Neuron (in vitro differentiated cells): ENCODE data around the gene MYO1G.

Experiments
- H2AFZ ChIP-seq: one replicate; pipeline ENCODE4 v1.6.1; 2013; ENCODE audit warnings: low read depth, mild to moderate bottlenecking, inconsistent platforms, low read length, moderate library complexity
- H3K27me3 ChIP-seq: one replicate; pipeline ENCODE4 v1.6.1; 2013; ENCODE audit warnings: low read length; ENCODE audit not compliant: insufficient read depth
- H3K36me3 ChIP-seq: one replicate; pipeline ENCODE4 v1.6.1; 2013; ENCODE audit warnings: low read length; ENCODE audit not compliant: insufficient read depth
- H3K4me1 ChIP-seq: one replicate; pipeline ENCODE4 v1.6.1; 2013; ENCODE audit warnings: low read length; ENCODE audit not compliant: insufficient read depth
- H3K4me3 ChIP-seq: 2 replicates; pipeline ENCODE4 v1.5.1; 2013; ENCODE audit warnings: mild to moderate bottlenecking, low read length, moderate library complexity
- H3K9me3 ChIP-seq: one replicate; pipeline ENCODE4 v1.6.1; 2013; ENCODE audit warnings: low read length

MYO1G gene

DNA sequence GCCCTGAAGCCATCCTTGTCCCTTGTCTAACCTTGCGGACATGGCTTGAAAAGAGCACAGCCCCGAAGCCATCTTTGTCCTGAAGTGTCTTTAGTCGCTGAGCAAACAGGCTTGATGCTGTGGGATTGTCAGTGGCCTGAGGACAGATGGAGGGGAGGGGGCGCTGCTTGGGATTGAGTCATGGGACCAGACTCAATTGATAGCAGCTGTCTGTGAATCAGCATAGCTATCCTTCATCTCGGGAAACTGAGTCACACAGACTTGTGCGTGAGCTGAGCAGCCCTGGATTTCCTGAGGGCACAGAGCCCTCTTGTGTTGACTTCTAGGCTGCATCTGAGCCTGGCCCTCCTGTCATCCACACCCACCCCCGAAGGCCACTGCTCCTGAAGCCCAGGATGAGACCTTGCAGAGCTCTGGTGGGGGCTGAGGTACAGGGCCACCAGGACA is 14.4 kb downstream of the MYO1G start:
- Histone ChIP-seq H3K4me3 (no peak overlapping the region), H2AFZ (no peak overlapping the region), H3K4me1 (no peaks in the 10 kb centered on the region), H3K27me3 (peaks cover 11% of the 10 kb centered on the region), H3K9me3 (no peaks in the 10 kb centered on the region), H3K36me3 (no peaks in the 10 kb centered on the region)

DNA sequence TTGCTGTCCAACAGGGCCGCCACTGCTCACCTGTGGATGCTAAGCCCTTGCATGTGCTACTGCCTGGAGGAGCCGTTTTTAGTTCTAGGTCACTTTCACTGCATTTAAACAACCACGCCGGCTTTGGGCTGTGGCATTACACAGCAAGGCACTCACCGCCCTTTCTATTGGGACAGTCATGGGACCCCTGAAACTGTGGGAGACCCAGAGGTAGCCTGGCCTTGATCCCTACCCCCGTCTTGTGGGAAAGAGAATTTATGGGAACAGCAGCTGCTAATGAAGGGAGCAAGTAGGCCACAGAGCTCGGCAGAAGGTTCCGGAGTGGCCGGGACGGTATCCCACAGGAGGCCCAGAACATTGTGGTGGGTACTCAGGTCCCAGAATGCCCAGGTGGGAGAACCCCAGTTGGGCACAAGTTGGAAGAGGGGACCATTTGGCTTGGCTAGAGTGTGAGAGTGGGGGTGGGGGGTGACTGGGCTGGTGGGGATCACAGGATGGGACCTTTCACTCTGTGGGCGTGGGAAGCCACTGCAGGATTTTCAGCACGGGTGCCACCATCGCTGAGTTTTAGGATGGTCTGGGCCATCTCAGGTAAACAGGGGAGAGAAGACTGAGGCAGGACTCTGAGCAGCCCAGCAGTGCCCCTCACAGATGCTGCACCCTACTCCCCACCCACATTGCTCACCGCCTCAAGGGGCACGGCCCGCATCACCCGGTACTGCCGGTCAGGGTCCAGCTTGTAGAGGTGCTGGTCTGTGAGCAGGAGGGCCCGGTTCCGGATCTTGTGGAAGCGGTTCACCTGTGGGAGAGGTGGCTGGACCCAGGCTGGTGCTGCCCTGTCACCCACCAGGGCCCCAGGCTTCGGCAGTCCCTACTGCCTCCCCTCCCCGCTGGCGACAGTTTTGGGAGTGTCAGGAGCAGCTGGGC is 15.2 kb downstream of the MYO1G start:
- H3K9me3 ChIP-seq = no peaks in the 10 kb centered on the region
- H3K4me1 ChIP-seq = no peaks in the 10 kb centered on the region
- no peaks in the 10 kb centered on the region for H3K36me3 ChIP-seq
- H2AFZ ChIP-seq = no peak overlapping the region
- peaks cover 11% of the 10 kb centered on the region for H3K27me3 ChIP-seq
- no peak overlapping the region for H3K4me3 ChIP-seq

DNA sequence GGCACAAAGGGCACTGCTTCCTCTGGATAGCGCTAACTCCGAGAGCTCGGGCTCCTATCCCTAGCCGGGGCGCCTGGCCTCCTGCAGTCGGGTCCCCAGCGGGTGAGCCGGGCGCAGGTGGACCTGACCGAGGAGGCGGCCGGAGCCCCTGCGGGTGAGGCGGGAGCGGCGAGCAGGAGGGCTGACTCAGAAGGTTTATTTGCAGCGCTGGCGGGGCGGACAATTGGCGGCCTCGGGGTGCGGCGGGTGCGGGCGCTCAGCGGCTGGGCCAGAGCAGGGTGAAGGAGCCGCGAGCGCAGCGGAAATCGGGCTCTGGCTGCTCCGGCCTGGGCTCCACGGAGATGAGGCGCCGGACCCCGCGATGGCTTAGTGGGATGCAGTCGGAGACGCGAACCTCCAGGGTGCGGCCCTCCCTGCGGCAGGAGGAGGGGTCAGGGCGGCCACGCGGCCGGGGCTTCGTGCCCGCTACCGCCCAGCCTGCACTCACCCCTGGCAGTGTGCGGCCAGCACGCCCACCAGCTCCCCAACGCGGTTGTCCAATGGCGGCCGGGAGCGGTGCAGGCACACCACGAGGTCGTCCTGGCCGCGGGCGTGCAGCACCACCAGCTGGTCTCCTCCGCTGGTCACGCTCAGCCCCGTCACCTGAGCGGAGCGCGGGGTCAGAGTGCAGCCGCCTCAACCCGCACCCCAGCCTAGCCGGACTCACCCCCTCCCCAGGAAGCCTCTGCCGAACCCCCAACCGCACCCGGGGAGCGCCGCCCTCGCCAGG is 16.1 kb downstream of the MYO1G start:
- H2AFZ ChIP-seq = no peak overlapping the region
- no peaks in the 10 kb centered on the region for H3K36me3 ChIP-seq
- H3K9me3 ChIP-seq = no peaks in the 10 kb centered on the region
- no peaks in the 10 kb centered on the region for H3K4me1 ChIP-seq
- no peak overlapping the region for H3K4me3 ChIP-seq
- peaks cover 11% of the 10 kb centered on the region for H3K27me3 ChIP-seq

DNA sequence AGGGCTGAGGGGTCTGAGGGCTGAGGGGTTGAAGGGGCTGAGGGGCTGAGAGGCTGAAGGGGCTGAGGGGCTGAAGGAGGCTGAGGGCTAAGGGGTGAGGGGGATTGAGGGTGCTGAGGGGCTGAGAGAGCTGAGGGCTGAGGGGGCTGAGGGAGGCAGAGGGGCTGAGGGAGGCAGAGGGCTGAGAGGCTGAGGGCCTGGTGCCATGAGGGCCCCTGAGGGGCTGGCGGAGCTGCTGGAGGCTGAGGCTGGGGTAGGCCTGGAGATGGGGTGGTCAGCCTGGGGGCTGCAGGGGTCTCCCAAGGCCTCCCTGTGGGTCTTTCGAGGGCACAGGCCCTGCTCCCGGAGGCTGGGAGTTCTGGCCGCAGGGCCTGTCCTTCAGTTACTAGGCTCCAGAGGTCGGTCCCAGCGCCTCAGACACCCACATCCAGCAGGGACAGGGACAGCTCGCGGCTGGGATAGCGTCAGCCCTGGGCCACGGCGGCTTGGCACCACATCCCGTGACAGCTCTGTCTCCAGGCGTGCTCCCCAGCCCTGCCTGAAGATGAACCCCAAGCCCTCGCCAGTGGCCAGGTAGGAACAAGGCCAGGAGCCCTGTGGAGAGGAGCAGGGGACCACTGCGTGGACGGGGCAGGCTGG is 16.9 kb downstream of the MYO1G start:
- H3K4me3 ChIP-seq = no peak overlapping the region
- H3K4me1 ChIP-seq = no peaks in the 10 kb centered on the region
- H3K27me3 ChIP-seq = peaks cover 11% of the 10 kb centered on the region
- H2AFZ ChIP-seq = no peak overlapping the region
- no peaks in the 10 kb centered on the region for H3K9me3 ChIP-seq
- H3K36me3 ChIP-seq = no peaks in the 10 kb centered on the region

DNA sequence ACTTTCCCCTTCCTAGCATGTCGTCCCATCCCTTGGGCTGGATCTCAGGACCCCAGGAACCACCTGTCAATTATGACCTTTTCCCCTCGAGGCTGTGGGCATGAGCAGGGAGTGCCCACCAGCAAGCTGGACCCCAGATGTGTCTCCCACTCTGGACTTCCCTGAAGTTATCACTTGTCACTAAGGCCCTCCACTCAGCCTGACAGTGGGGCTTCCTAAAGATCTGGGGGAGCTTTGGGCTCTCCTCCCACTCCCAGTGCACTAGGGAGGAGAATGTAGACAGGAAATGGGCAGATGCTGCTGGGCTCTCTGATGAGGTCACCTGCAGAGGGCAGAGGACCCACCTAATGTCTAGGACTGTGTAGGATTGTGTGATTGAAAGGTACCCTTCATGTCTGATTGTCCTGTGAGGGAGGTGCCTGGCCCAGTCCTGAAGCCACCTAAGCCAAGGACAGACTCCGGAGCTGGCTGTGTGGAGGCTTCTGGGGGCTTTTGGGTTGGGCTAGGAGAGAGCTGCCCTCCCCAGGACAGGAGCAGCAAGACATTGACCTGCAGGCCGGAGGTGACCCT is 18.7 kb downstream of the MYO1G start:
- Histone ChIP-seq H3K36me3 (no peaks in the 10 kb centered on the region), H3K4me3 (no peak overlapping the region), H3K27me3 (peaks cover 11% of the 10 kb centered on the region), H2AFZ (no peak overlapping the region), H3K9me3 (no peaks in the 10 kb centered on the region), H3K4me1 (peaks cover 4% of the 10 kb centered on the region)

DNA sequence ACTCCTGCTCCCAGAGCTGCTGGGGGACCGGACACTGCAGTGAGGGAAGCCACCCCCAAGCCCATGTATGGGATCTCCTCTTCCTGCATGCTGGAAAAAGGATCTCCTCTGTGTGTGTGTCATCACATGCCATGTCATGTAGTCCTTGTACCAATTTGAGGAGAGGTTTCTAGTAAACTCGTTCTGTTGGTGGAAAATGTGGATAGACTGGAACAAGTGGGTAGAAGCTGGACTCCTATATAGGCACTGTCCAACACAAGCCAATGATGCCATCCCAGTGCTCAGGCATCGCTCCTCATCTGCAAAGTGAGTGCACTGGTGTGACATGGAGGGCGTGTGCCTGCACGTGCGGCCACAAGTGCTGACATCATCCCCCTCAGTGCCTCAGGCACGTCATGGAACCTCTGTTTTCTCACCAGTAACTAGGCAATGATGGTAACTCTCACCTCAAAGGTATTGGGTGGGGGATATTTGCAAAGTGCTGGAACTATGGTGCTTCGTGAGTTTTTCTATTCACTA is 19.3 kb downstream of the MYO1G start:
- no peaks in the 10 kb centered on the region for H3K9me3 ChIP-seq
- no peak overlapping the region for H2AFZ ChIP-seq
- H3K36me3 ChIP-seq = no peaks in the 10 kb centered on the region
- H3K4me3 ChIP-seq = no peak overlapping the region
- peaks cover 11% of the 10 kb centered on the region for H3K27me3 ChIP-seq
- H3K4me1 ChIP-seq = peaks cover 4% of the 10 kb centered on the region

DNA sequence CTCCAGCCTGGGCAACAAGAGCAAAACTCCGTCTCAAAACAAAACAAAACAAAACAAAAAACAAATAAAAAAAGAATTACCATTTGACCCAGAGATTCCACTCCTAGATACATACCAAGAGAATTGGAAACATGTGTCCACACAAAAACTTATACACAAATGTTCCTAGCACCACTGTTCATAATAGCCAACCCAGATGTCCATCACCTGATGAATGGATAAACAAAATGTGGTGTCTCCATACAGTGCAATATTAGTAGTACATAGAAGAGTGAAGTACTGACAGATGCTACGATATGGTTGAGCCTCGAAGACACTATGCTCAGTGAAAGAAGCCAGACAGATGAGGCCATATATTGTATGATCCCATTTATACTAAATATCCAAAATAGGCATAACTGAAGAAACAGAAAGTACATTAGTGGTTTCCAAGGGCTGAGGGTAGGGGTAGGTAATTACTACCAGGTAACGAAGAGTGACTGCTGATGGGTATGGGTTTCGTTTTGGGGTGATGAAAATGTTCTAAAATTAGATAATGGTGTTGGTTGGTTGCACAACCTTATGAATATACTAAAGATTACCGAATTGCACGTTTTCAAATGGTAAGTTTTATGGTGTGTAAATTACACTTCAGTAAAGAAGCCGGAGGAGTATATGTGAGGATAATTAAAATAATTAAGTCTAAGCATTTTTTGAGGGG is 20.0 kb downstream of the MYO1G start:
- Histone ChIP-seq H2AFZ (no peak overlapping the region), H3K4me3 (no peak overlapping the region), H3K9me3 (peaks cover 2% of the 10 kb centered on the region), H3K27me3 (peaks cover 11% of the 10 kb centered on the region), H3K4me1 (peaks cover 4% of the 10 kb centered on the region), H3K36me3 (no peaks in the 10 kb centered on the region)

DNA sequence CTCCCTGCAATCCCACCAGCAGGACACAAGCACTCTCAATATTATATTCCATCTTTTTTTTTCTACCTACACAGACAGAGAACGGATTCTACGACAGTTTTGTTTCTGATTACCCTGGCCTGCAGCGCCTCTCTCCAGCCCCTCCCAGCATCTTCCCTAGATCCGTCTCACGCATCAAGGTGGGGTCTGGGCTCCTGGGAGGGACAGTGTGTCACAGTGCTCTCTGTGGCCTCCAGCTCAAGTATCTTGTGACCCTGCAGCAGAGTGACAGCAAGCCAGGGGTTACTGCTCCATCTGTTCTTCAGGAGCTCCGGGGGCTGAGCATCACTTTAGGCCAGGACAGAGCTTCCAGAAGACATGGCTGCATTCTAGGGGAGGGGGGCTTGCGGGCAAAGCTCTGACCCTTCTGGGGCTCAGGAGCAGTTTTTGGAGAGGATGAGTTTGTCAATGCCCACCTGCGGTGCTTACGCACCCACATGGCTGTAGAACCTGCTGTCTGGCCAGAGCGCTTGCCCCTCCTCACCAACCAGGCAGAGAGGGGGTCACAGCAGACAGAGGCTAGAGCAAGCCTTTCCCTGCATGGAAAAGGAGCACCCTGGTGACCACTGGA is 22.6 kb downstream of the MYO1G start:
- H3K4me1 ChIP-seq = peaks cover 4% of the 10 kb centered on the region
- no peak overlapping the region for H3K4me3 ChIP-seq
- no peak overlapping the region for H2AFZ ChIP-seq
- peaks cover 2% of the 10 kb centered on the region for H3K9me3 ChIP-seq
- no peaks in the 10 kb centered on the region for H3K27me3 ChIP-seq
- H3K36me3 ChIP-seq = no peaks in the 10 kb centered on the region

DNA sequence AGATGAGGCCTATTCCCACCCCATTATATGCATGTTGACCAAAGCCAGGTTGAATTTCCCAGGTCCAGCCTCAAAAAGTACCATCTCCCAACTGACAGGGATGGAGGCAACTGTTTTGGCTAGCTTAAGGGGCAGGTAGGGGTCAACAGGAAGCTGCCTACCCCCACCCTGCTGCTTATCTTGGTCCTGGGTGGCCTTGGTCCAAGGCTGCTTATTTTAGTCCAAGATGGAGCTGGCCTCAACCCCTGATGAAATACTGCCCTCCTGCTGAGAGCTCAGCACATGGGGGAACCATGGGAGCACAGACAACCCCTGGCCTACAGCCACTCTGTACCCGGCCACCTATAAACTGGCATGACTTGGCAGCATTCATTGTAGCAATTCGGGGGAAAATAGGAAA is 23.1 kb downstream of the MYO1G start:
- Histone ChIP-seq H3K27me3 (no peaks in the 10 kb centered on the region), H3K4me1 (peaks cover 4% of the 10 kb centered on the region), H2AFZ (no peak overlapping the region), H3K4me3 (no peak overlapping the region), H3K36me3 (no peaks in the 10 kb centered on the region), H3K9me3 (peaks cover 2% of the 10 kb centered on the region)

DNA sequence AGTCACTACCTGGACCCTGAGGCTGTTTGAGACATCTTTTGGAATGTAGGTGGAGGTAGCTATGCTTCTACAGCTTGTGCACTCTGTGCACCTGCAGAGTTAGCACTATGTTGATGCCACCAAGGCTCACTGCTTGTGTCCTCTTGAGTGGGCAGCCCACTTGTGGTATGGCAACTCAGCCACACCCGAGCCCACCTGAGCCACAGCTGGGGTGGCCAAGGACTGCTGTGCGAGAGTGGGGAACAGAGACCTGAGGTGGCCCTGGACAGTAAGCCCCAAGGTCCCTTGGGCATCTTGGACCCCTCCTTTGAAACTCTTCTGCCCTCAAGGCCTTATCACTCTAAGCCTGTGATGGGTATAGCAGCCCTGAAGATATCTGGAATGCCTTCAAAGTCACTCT is 25.7 kb downstream of the MYO1G start:
- Histone ChIP-seq H3K36me3 (no peaks in the 10 kb centered on the region), H3K9me3 (peaks cover 2% of the 10 kb centered on the region), H3K4me3 (no peak overlapping the region), H3K27me3 (no peaks in the 10 kb centered on the region), H2AFZ (no peak overlapping the region), H3K4me1 (peaks cover 4% of the 10 kb centered on the region)

DNA sequence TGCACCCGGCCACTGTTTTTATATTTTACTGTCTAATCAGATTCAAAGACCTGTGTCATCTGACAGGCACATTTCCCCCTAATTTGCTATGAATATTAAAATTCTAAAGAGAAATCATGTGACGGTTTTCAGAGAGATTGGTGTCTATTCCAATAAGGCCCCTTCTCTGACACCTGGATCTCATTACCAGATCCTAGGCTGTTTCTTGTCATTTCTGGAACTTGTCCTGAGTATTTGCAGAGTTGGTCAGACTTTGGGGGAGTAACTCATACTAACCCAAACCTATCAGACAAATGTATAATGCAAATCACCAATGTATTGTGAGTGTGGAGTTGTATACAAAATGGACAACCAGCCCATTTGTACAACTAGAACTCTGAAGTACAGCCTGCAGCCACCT is 29.5 kb downstream of the MYO1G start:
- no peak overlapping the region for H3K4me3 ChIP-seq
- H3K27me3 ChIP-seq = no peaks in the 10 kb centered on the region
- H3K36me3 ChIP-seq = no peaks in the 10 kb centered on the region
- H2AFZ ChIP-seq = no peak overlapping the region
- H3K9me3 ChIP-seq = peaks cover 2% of the 10 kb centered on the region
- no peaks in the 10 kb centered on the region for H3K4me1 ChIP-seq

DNA sequence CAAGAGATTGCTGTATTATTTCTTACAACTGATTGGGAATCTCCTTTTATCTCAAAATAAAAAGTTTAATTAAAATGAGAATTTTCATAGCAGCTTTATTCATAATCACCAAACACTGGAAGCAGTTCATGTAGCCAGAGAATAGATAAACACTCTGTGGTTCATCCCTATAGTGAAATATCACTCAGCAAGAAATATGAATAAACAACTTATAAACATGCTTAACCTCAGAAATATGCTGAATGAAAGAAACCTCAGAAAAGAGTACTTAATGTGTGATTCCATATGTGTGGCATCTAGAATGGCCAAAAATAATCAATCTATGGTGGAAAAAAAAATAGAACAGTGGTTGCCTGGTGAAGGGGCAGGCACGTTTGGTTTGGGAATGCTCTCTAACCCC is 33.3 kb downstream of the MYO1G start:
- Histone ChIP-seq H3K9me3 (no peaks in the 10 kb centered on the region), H3K27me3 (no peaks in the 10 kb centered on the region), H2AFZ (no peak overlapping the region), H3K4me1 (no peaks in the 10 kb centered on the region), H3K36me3 (no peaks in the 10 kb centered on the region), H3K4me3 (no peak overlapping the region)
